ENCODE results near the gene PHRF1. TPM values are rescaled to one million over a fixed set of nuclear protein-coding genes. Genes with fewer than 3 reads are reported as not detected.
A peak's percentile ranks its signal among the peaks of the same experiment; 100 is the strongest.

PHRF1 gene
- polyA plus RNA-seq, 6 donors from 2014 or later: 2.3 to 16.4 (median 5.2) TPM

DNA sequence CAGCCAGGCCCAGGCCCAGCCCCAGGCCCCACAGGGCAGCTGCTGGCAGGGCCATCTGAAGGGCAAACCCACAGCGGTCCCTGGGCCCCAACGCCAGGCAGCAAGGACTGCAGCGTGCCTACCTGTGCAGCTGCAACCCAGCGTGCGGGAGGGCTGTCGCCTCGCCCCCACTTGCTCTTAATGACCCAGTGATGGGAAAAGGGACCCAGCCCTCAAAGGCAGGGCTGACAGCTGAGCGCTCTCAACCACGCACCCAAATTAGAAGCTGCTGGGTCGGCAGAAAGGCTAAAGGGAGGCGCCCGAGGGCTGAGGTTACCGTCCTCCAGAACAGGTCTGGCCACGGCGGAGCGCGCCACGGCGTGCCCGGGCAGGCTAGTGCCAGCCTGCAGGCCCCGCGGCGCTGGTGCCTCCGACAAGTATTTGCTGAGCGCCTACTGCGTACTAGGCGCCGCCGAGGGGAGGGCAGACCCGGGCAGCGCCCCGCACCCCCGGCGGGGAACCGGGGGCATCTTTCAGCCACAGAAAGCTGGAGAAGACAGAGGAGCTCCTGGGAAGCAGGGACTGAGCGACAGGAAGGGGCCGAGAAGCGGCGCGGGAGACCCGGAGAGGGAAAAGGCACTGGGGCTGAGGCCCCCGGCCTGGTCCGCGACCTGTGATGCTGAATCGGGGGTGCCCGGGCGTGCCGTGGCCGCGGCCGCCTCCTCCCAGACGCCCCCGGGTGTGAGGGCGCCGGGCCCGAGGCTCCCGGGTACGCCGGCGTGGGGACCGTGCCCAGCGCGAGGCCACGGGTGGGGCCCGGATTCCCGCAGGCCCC is 41.7 kb upstream of the PHRF1 start:
- Mint-ChIP-seq H3K27ac (peak overlapping the region in 3 of 6 donors; percentile 28 to 70 (median 30)), H3K36me3 (no peaks in the 10 kb centered on the region), H3K9me3 (no peaks in the 10 kb centered on the region), H3K4me1 (peaks cover 20 to 41% (median 22%) of the 10 kb centered on the region in 3 donors), H3K27me3 (no peaks in the 10 kb centered on the region), H3K4me3 (peak overlapping the region; percentile 49 to 95 (median 78))
- no peak for DNase-seq
- ATAC-seq (ENCODE audit: low read depth in 2 of 2): no peak

DNA sequence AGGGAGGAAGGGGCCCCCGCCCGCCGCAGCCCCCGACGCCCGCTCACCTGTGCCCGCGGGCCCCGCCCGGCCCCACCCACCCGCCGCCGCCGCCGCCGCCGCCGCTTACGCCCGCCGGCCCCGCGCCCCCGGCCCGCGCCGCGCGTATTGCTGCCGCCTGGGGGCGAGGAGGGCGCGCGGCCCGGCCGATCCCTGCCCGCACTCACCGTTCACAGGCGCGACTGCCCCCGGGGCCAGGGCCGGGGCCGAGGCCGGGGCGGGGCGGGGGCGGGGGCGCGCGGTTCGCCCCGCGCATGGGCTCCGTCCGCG is 41.1 kb upstream of the PHRF1 start:
- H3K27ac Mint-ChIP-seq: peak overlapping the region in 1 of 6 donors; percentile 98
- H3K36me3 Mint-ChIP-seq: no peaks in the 10 kb centered on the region
- ATAC-seq (ENCODE audit: low read depth in 2 of 2): peak; percentile 10 to 15
- peaks cover 22 to 41% (median 22%) of the 10 kb centered on the region in 3 donors for H3K4me1 Mint-ChIP-seq
- H3K27me3 Mint-ChIP-seq: no peaks in the 10 kb centered on the region
- no peaks in the 10 kb centered on the region for H3K9me3 Mint-ChIP-seq
- DNase-seq: no peak
- H3K4me3 Mint-ChIP-seq: peak overlapping the region in 1 of 8 donors; percentile 95

DNA sequence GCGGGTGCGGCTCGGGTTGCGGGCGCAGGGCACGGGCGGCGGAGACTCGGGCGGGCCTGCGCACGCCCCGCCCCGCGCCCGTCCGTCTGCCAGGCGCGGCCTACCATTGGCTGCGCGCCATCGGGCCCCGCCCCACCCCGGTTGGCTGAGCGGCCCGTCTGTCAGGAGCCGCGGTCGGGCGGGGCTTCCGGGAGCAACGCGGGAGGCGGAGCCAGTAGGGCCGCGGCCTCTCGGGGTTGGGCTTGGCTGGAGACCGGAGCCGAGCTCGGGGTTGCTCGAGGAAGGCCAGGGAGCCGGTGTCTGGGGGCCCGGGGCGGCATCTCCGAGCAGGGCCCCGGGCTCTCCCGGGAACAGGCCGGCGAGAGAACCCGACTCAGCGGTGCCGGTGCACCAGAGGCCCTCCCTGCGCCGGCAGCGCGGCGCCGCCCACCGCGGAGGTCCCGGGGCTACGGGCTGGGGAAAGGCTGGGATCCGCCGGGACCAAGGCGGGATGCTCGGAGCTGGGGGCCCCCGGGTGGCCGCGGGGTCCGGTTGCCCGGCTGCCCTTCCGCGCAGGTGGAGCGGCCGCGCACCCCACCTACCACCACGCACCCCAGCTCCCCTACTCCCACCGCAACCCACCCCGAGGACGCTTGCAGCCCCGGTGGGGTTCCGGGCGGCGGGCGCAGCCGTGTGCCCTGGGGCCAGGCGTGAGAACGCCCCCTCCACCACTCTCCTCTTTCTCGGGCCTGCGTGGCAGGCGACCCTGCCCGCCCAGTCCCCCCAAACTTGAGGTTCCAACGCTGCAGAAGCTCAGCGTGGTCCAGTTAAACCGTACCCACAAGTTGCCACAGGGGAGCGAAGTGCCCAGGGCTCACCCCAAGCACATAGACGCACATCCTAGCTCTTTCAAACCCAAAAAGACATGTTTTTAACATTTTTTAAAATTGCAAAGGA is 40.5 kb upstream of the PHRF1 start, which contains the start of gene HRAS:
Gene HRAS, minus strand, starts transcription at position 58 of the 936 bp plus-strand sequence.
- peak; percentile 73 to 74 for ATAC-seq (ENCODE audit: low read depth in 2 of 2)
- Mint-ChIP-seq H3K27me3 (no peaks in the 10 kb centered on the region), H3K27ac (peak within 1 kb of the TSS; percentile 98 to 100 (median 100)), H3K9me3 (no peaks in the 10 kb centered on the region), H3K36me3 (no peaks in the 10 kb centered on the region), H3K4me1 (peaks cover 22 to 41% (median 22%) of the 10 kb centered on the region in 3 donors), H3K4me3 (peak within 1 kb of the TSS; percentile 84 to 99 (median 96))
- DNase-seq: peak; percentile 97

DNA sequence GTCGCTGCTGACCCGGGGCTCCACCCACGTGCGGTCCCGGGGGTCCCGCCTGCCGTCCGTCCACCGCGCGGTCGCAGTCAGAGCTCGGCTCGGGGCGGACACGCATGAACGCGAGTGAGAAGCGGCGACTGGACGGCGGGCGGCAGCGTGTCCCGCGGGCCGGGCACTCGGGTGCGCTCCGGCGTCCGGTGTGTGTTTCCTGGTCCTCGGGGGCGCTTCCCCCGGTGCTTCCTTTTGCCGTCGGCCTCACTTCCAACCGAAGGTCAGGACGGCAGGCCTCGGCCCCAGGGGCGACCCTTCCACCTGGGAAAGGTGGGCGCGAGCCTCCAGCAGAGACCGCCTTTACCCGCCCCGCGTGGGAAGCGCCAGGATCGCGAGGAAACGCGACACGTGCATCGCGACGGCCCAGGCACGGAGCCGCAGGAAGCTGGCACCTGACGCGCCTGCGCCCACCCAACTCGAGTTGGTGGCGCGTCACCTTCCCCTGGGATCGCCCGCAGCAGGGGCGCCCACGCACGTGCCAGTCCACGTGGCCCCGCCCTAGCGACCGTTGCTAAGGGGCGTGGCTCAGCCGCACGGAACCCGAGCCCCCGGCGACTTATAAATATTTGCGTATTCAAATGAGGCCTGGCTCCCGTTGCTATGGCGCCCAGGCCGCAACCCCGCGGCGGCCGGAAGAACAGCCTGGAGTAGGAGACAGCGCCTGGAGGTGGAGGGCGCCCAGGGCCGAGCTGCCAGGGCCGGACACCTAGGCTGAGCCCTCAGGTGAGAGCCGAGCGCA is 39.2 kb upstream of the PHRF1 start, which contains the start of gene LRRC56:
Gene LRRC56, plus strand, starts transcription at position 687 of the 781 bp plus-strand sequence. CDS start 3,158 bp downstream, outside the sequence.
- Mint-ChIP-seq H3K27ac (peak within 1 kb of the TSS; percentile 98 to 100 (median 100)), H3K27me3 (no peaks in the 10 kb centered on the region), H3K4me3 (peak within 1 kb of the TSS; percentile 84 to 99 (median 96)), H3K36me3 (no peaks in the 10 kb centered on the region), H3K9me3 (no peaks in the 10 kb centered on the region), H3K4me1 (peaks cover 19 to 39% (median 22%) of the 10 kb centered on the region in 3 donors)
- peak; percentile 100 for DNase-seq
- peak; percentile 54 to 60 for ATAC-seq (ENCODE audit: low read depth in 2 of 2)

DNA sequence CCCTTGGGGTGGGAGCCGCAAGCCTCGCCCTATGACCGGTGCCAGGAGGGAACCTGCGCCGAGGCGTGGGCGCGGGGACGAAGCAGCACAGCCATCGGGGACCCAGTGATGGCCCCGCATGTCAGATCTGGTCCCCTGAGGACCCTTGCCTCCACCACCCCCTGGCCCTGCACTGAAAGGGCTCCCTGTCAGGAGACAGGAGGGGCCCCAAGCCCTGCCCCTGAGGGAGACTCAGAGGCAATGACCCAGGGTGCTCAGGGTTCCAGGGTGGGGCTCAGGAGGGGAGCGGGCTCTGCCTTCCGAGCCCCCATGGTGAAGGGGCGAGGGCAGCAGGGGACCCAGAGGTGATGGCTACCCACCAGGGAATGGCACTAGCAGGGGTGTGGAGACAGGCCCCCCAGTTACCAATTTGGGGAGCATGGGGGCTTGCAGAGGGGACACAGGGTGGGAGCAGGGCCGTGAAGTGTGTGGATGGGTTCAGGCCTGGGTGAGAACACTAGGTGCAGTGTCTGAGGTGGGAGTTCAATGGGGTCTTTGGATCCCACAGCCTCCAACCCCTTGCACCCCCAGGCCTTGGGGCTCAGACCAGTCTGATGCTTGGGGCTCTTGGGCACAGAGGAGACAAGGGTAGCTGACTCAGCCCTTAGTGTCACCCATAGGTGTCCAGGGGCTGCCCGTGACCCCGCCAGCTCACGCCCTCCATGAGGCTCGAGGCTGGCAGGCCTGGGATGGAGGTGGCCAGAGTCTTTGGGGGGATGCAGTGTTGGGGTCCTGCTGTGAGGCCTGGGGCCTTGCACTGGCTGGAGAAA is 38.4 kb upstream of the PHRF1 start:
- no peaks in the 10 kb centered on the region for H3K27me3 Mint-ChIP-seq
- DNase-seq (no peak), ATAC-seq (ENCODE audit: low read depth in 2 of 2) (no peak)
- H3K4me1 Mint-ChIP-seq: peaks cover 21 to 34% (median 22%) of the 10 kb centered on the region in 3 donors
- peak overlapping the region; percentile 94 to 100 (median 98) for H3K27ac Mint-ChIP-seq
- no peaks in the 10 kb centered on the region for H3K9me3 Mint-ChIP-seq
- peak overlapping the region; percentile 84 to 99 (median 96) for H3K4me3 Mint-ChIP-seq
- no peaks in the 10 kb centered on the region for H3K36me3 Mint-ChIP-seq

DNA sequence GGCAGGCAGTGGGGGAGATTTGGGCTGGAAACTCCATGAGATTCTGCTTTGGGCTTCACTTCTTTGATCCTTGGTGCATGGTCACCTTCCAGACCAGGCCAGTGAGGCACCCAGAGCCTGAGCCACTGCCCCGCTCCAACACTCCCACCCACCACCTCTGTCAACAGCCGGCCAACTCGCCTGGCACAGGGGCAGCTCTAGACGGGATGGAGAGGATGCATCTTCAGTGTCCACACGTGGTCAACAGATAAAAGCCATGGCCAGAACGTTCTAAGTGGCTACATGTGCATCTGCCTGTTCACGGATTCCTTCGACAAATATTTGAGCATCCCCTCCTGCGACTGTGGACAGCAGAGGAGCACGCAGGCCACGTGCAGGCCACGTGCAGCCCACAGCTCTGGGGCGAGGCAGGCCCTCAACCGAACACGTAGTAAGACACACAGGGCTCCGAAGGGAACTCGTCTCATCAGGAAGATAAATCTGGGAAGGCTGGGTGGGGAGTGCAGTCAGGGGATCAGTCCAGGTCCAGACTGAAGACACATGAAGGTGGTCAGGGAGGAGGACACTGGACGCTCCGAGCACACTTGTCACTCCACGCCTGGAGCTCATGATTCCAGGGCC is 37.7 kb upstream of the PHRF1 start:
- Mint-ChIP-seq H3K9me3 (no peaks in the 10 kb centered on the region), H3K27ac (peak overlapping the region in 5 of 6 donors; percentile 59 to 100 (median 97)), H3K4me3 (peak overlapping the region in 7 of 8 donors; percentile 2 to 99 (median 96)), H3K27me3 (no peaks in the 10 kb centered on the region), H3K36me3 (no peaks in the 10 kb centered on the region), H3K4me1 (peaks cover 21 to 34% (median 22%) of the 10 kb centered on the region in 3 donors)
- DNase-seq: no peak
- ATAC-seq (ENCODE audit: low read depth in 2 of 2): no peak

DNA sequence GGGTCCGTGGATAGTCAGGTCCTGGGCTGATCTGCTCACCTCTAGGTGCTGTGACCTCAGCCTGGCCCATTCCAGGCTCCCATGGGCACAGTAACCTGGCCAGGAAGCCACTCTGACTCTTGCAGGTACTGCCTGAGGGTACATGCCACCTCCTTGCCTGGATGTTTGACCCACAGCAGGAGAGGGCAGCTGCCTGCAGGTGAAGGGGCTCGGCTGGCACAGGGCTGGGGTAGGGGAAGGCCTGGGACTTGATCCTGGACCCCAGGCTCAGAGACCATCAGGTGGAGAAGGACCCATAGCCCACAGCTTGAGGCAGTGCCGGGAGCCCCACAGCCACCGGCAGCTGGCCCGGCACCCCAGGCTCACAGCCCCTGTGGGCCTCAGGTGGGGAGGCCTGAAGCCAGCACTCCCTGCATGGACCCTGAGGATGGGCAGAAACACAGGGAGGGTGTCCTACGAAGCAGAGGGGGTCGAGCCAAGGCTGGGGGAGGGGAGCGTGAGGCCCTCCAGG is 36.2 kb upstream of the PHRF1 start:
- peak overlapping the region in 2 of 6 donors; percentile 53 to 67 for H3K27ac Mint-ChIP-seq
- H3K4me1 Mint-ChIP-seq: peaks cover 21 to 25% (median 22%) of the 10 kb centered on the region in 3 donors
- H3K4me3 Mint-ChIP-seq: no peak overlapping the region
- no peaks in the 10 kb centered on the region for H3K36me3 Mint-ChIP-seq
- DNase-seq (no peak), ATAC-seq (ENCODE audit: low read depth in 2 of 2) (no peak)
- no peaks in the 10 kb centered on the region for H3K27me3 Mint-ChIP-seq
- no peaks in the 10 kb centered on the region for H3K9me3 Mint-ChIP-seq

DNA sequence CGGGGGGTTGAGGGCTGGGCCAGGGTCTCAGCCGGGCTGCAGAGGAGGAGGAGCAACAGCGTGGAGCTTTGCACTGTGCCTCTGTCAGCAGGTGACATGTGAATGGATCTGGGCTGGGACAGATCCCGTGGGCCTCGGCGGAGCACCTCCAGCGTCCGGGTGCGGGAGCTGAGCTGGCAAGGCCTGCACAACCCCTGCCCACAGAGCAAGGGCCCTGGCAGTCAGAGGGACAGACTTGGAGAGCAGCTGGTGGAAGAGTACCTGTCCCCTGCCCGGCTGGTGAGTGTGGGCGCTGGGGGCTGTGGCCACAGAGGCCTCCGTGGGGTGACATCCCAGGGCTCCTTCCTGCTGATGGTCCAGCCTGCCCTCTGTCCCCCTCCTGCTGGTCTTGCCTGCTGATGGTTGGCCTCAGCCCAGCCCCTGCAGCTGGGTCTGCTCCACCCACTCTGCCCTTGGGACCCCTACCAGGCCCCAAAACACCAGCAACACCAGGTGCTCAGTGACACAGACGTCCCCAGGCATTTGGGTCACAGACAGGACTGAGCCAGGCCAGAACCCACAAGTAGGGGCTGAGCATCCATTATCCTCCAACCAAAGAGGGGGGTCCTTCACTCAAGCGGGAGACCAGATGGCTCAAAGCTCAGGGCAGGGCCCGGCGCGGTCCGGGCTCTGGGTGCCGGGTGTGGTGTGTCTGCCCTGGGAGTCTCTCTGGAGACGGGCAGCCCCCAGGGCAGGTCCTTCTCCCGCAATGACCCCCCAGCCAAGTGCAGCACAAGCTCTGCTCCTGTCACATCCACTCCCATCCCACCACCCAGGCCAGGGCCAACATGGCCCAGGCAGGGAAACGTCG is 35.5 kb upstream of the PHRF1 start:
- H3K36me3 Mint-ChIP-seq: no peaks in the 10 kb centered on the region
- DNase-seq: no peak
- H3K4me1 Mint-ChIP-seq: peaks cover 21 to 25% (median 22%) of the 10 kb centered on the region in 3 donors
- peak overlapping the region in 1 of 6 donors; percentile 53 for H3K27ac Mint-ChIP-seq
- no peaks in the 10 kb centered on the region for H3K27me3 Mint-ChIP-seq
- no peaks in the 10 kb centered on the region for H3K9me3 Mint-ChIP-seq
- ATAC-seq (ENCODE audit: low read depth in 2 of 2): no peak
- peak overlapping the region in 1 of 8 donors; percentile 47 for H3K4me3 Mint-ChIP-seq

DNA sequence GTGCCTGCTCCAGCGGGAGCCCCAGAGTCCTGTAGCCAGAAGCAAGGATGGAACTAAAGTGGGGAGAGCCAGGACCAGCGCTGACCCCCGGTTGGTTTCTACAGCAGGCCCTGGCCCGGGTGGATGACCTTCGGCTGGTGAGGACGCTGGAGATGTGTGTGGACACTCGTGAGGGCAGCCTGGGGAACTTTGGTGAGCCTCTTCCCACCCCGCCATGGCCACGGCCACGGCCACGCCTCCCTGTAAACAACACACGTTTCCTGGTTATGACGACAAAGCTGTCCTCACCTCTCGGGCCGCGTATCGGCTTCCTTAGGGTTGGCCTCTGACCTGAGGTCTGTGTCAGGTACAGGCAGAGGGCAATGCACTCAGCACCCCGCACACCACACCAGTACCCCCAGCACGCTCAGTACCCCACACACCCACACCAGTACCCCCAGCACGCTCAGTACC is 34.8 kb upstream of the PHRF1 start:
- no peak overlapping the region for H3K27ac Mint-ChIP-seq
- peaks cover 17 to 22% (median 18%) of the 10 kb centered on the region in 3 donors for H3K4me1 Mint-ChIP-seq
- DNase-seq (no peak), ATAC-seq (ENCODE audit: low read depth in 2 of 2) (no peak)
- H3K4me3 Mint-ChIP-seq: no peak overlapping the region
- no peaks in the 10 kb centered on the region for H3K9me3 Mint-ChIP-seq
- no peaks in the 10 kb centered on the region for H3K27me3 Mint-ChIP-seq
- no peaks in the 10 kb centered on the region for H3K36me3 Mint-ChIP-seq

DNA sequence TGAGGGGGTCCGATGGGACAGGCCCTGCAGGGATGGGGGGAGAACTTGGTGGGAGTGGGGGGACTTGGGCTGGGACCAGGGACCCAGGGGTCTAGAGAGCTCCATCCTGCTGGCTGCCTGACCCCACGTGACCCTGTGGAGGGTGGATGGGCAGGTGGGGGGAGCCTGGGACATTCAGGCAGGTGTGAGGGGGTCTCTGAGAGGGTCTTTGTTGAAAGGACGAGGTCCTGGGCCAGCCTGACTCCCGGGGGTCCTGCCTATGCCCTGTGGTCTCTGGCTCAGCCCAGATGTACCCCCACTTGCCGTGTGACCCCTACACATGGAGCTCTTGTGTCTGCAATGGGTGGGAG is 31.5 kb upstream of the PHRF1 start:
- Mint-ChIP-seq H3K27me3 (no peaks in the 10 kb centered on the region), H3K4me3 (no peak overlapping the region), H3K36me3 (no peaks in the 10 kb centered on the region), H3K9me3 (no peaks in the 10 kb centered on the region), H3K27ac (no peak overlapping the region), H3K4me1 (peaks cover 0 to 3% (median under 1%) of the 10 kb centered on the region in 3 donors)
- DNase-seq (no peak), ATAC-seq (ENCODE audit: low read depth in 2 of 2) (no peak)

DNA sequence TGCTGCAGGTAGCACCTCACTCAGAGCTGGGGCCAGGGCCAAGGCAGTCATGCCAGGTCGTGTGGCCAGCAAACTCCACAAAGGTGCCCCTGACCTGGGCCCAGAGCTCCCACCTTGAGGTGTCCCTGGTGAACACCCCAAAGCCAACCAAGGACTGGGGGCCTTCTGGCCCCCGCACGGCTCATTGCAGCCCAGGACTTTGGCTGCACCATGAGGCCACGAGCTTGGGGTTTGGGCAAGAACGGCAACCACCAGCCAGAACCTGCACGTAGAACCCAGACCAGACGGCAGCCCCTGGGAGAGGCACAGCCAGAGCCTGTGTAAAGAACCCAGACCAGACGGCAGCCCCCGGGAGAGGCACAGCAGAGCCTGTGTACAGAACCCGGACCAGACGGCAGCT is 31.1 kb upstream of the PHRF1 start:
- no peaks in the 10 kb centered on the region for H3K9me3 Mint-ChIP-seq
- no peak overlapping the region for H3K4me3 Mint-ChIP-seq
- DNase-seq (no peak), ATAC-seq (ENCODE audit: low read depth in 2 of 2) (no peak)
- no peaks in the 10 kb centered on the region for H3K27me3 Mint-ChIP-seq
- no peaks in the 10 kb centered on the region for H3K36me3 Mint-ChIP-seq
- no peak overlapping the region for H3K27ac Mint-ChIP-seq
- H3K4me1 Mint-ChIP-seq: peaks cover 0 to 3% (median 0%) of the 10 kb centered on the region in 3 donors
